KOPT-K1 (cell line): ENCODE data around the gene KIF3C.
"Not testable (repeated sequence)": the region's sequence is repeated elsewhere in the genome, so short reads cannot be mapped to it uniquely, and the experiment has no call there.

Experiments
- H3K27ac ChIP-seq: fragments of 200-600 bp; sonication (generic); 2 replicates; pipeline ENCODE4 v1.5.1; 2016; ENCODE audit warnings: antibody characterized with exemption, mild to moderate bottlenecking, low read depth, low read length; ENCODE audit not compliant: poor library complexity, severe bottlenecking
- H3K36me3 ChIP-seq: fragments of 200-600 bp; sonication (generic); 2 replicates; pipeline ENCODE4 v1.5.1; 2017; ENCODE audit warnings: antibody characterized with exemption, mild to moderate bottlenecking, low read length, moderate library complexity; ENCODE audit not compliant: insufficient read depth
- H3K9me3 ChIP-seq: fragments of 200-600 bp; sonication (generic); 2 replicates; pipeline ENCODE4 v1.5.1; 2017; ENCODE audit warnings: antibody characterized with exemption, low read length, mild to moderate bottlenecking; ENCODE audit not compliant: insufficient read depth, poor library complexity, severe bottlenecking

The KIF3C gene

GRCh38 chr2:26008851-26009566 lies 26.7 kb upstream of the KIF3C start:
- Histone ChIP-seq H3K36me3 (no peaks in the 10 kb centered on the region), H3K9me3 (peaks cover 5% of the 10 kb centered on the region), H3K27ac (no peak overlapping the region)

- peaks cover 5% of the 10 kb centered on the region for H3K9me3 ChIP-seq
- H3K27ac ChIP-seq, result no peak overlapping the region
Observed at GRCh38 chr2:26008095-26008494, 25.8 kb upstream of the KIF3C start.

GRCh38 chr2:26002632-26003310 lies 20.5 kb upstream of the KIF3C start:
- Histone ChIP-seq H3K36me3 (no peaks in the 10 kb centered on the region), H3K27ac (no peak overlapping the region), H3K9me3 (no peaks in the 10 kb centered on the region)

More at GRCh38 chr2:26008095-26008494, 25.8 kb upstream of the KIF3C start:
- H3K36me3 ChIP-seq, result no peaks in the 10 kb centered on the region

- H3K36me3 ChIP-seq, result no peaks in the 10 kb centered on the region
- H3K27ac ChIP-seq, result no peak overlapping the region
- H3K9me3 ChIP-seq, result no peaks in the 10 kb centered on the region
Observed at GRCh38 chr2:26001743-26002351, 19.6 kb upstream of the KIF3C start.

- no peaks in the 10 kb centered on the region for H3K9me3 ChIP-seq
- no peaks in the 10 kb centered on the region for H3K36me3 ChIP-seq
- H3K27ac ChIP-seq, result no peak overlapping the region
Observed at GRCh38 chr2:26000561-26001082, 18.3 kb upstream of the KIF3C start.

GRCh38 chr2:25999406-25999805 lies 17.1 kb upstream of the KIF3C start:
- H3K36me3 ChIP-seq, H3K9me3 ChIP-seq, H3K27ac ChIP-seq: not testable (repeated sequence)

GRCh38 chr2:25998816-25999383 lies 16.6 kb upstream of the KIF3C start:
- not testable (repeated sequence) for H3K27ac ChIP-seq

GRCh38 chr2:25996844-25997243 lies 14.5 kb upstream of the KIF3C start:
- Histone ChIP-seq H3K36me3 (no peaks in the 10 kb centered on the region), H3K27ac (no peak overlapping the region), H3K9me3 (no peaks in the 10 kb centered on the region)

More at GRCh38 chr2:25998816-25999383, 16.6 kb upstream of the KIF3C start:
- not testable (repeated sequence) for H3K9me3 ChIP-seq, H3K36me3 ChIP-seq

GRCh38 chr2:25994509-25994908 lies 12.2 kb upstream of the KIF3C start:
- Histone ChIP-seq H3K36me3 (no peaks in the 10 kb centered on the region), H3K27ac (no peak overlapping the region), H3K9me3 (no peaks in the 10 kb centered on the region)

GRCh38 chr2:25993049-25993448 lies 10.8 kb upstream of the KIF3C start:
- Histone ChIP-seq H3K36me3 (no peaks in the 10 kb centered on the region), H3K27ac (no peak overlapping the region), H3K9me3 (no peaks in the 10 kb centered on the region)

- Histone ChIP-seq H3K36me3 (no peaks in the 10 kb centered on the region), H3K9me3 (no peaks in the 10 kb centered on the region), H3K27ac (no peak overlapping the region)
Observed at GRCh38 chr2:25992556-25992955, 10.3 kb upstream of the KIF3C start.

GRCh38 chr2:25991965-25992364 lies 9.7 kb upstream of the KIF3C start:
- Histone ChIP-seq H3K27ac (no peak overlapping the region), H3K36me3 (no peaks in the 10 kb centered on the region), H3K9me3 (no peaks in the 10 kb centered on the region)

GRCh38 chr2:25989154-25989553 lies 6.9 kb upstream of the KIF3C start:
- H3K9me3 ChIP-seq, result no peaks in the 10 kb centered on the region
- no peak overlapping the region for H3K27ac ChIP-seq

GRCh38 chr2:25988134-25988533 lies 5.8 kb upstream of the KIF3C start:
- no peak overlapping the region for H3K27ac ChIP-seq
- H3K36me3 ChIP-seq, result no peaks in the 10 kb centered on the region
- H3K9me3 ChIP-seq, result no peaks in the 10 kb centered on the region

More at GRCh38 chr2:25989154-25989553, 6.9 kb upstream of the KIF3C start:
- H3K36me3 ChIP-seq, result no peaks in the 10 kb centered on the region

- Histone ChIP-seq H3K9me3 (no peaks in the 10 kb centered on the region), H3K36me3 (no peaks in the 10 kb centered on the region)
Observed at GRCh38 chr2:25983735-25984134, 1.4 kb upstream of the KIF3C start.

More at GRCh38 chr2:25983735-25984134, 1.4 kb upstream of the KIF3C start:
- H3K27ac ChIP-seq, result no peak overlapping the region
